Measurements from ENCODE around the gene CDK12. TPM values are rescaled to one million over a fixed set of nuclear protein-coding genes. Genes with fewer than 3 reads are reported as not detected.
"Not testable (repeated sequence)": the region's sequence is repeated elsewhere in the genome, so short reads cannot be mapped to it uniquely, and the experiment has no call there.

Gene CDK12
- total and polyA plus RNA-seq, 12 donors: 7.2 to 206 (median 44.2) TPM

DNA sequence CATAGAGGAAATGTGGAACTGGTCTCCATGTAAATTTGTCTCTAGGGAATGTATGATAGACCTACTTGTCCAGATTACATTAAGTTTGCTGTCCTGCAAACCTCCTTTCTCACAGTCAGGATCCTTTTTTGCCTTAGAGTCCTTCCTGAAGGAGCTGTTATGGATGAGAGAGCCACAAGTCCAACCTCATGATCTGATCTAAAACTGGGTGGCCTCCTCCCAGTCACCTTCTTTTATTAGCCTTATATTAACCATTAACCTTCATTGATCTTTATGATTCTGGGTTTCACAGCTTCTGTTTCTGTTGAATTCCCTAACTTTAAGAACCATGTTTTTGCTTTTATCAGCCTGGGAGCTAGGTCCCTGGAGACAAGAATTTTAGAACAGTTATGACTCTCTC, 82.4 kb downstream of the CDK12 start:
- no peaks in the 10 kb centered on the region for H3K9me3 ChIP-seq (replicated peaks in 1 of 3)
- H3K4me1 ChIP-seq (replicated peaks in 1 of 2): peaks cover 6 to 8% of the 10 kb centered on the region in 2 donors
- DNase-seq: no peak
- no peaks in the 10 kb centered on the region for H3K27me3 ChIP-seq
- peaks cover 0 to 11% of the 10 kb centered on the region in 2 donors for H3K36me3 ChIP-seq (replicated peaks in 1 of 2)
- no peak overlapping the region for H3K4me3 ChIP-seq
- intact Hi-C loops (cut with DNase I): loop anchor here in 1 of 2 donors (10.0 kb wide), 1 partner anchor 211 kb away; no protein-coding TSS in a partner anchor
- no peak overlapping the region for H3K27ac ChIP-seq
- TF ChIP-seq CTCF (IDR thresholded peaks at IDR 0.05) (no peak), POLR2A (IDR thresholded peaks at IDR 0.05) (no peak)

GRCh38 chr17:39544361-39544760, 83.1 kb downstream of the CDK12 start:
- not testable (repeated sequence) for H3K4me3 ChIP-seq; H3K9me3 ChIP-seq (replicated peaks in 1 of 3); H3K4me1 ChIP-seq (replicated peaks in 1 of 2); H3K27me3 ChIP-seq; H3K27ac ChIP-seq
- peaks cover 0 to 18% of the 10 kb centered on the region in 2 donors for H3K36me3 ChIP-seq (replicated peaks in 1 of 2)
- WGBS, 4 donors: 88 to 97% (median 95%) methylated on average over 12 of the region's 12 CpGs
- peak in 1 of 7 donors; percentile 24 for DNase-seq
- intact Hi-C loops (cut with DNase I): loop anchor here in 1 of 2 donors (10.0 kb wide), 1 partner anchor 210 kb away; no protein-coding TSS in a partner anchor

- DNase-seq: peak in 6 of 7 donors; percentile 53 to 89 (median 73)
- intact Hi-C loops (cut with DNase I): loop anchor here (2.0 to 10.0 kb wide), 3 partner anchors 75 to 207 kb away; no protein-coding TSS in a partner anchor
- Histone ChIP-seq H3K36me3 (replicated peaks in 1 of 2) (peaks cover 0 to 22% of the 10 kb centered on the region in 2 donors), H3K9me3 (replicated peaks in 1 of 3) (no peaks in the 10 kb centered on the region), H3K4me1 (replicated peaks in 1 of 2) (no peaks in the 10 kb centered on the region), H3K27ac (no peak overlapping the region), H3K4me3 (no peak overlapping the region), H3K27me3 (no peaks in the 10 kb centered on the region)
- 28 to 48% (median 28%) methylated on average over 3 to 5 of the region's 5 CpGs for WGBS, 4 donors
- TF ChIP-seq POLR2A (IDR thresholded peaks at IDR 0.05) (no peak), CTCF (IDR thresholded peaks at IDR 0.05) (peak; percentile 87 to 96 (median 90))
Measured at GRCh38 chr17:39547713-39548478, 86.6 kb downstream of the CDK12 start.

GRCh38 chr17:39548494-39549225, 87.4 kb downstream of the CDK12 start:
- Histone ChIP-seq H3K9me3 (replicated peaks in 1 of 3) (no peaks in the 10 kb centered on the region), H3K4me1 (replicated peaks in 1 of 2) (peaks cover 0 to under 1% of the 10 kb centered on the region in 2 donors), H3K27me3 (no peaks in the 10 kb centered on the region), H3K27ac (no peak overlapping the region), H3K4me3 (no peak overlapping the region), H3K36me3 (replicated peaks in 1 of 2) (peaks cover 0 to 23% of the 10 kb centered on the region in 2 donors)
- DNase-seq: peak in 1 of 7 donors; percentile 48
- WGBS, 4 donors: 72 to 79% (median 75%) methylated on average over 7 of the region's 7 CpGs
- no peak for TF ChIP-seq POLR2A (IDR thresholded peaks at IDR 0.05)
- TF ChIP-seq CTCF (IDR thresholded peaks at IDR 0.05): no peak
- intact Hi-C loops (cut with DNase I): loop anchor here (2.0 to 10.0 kb wide), 3 partner anchors 74 to 206 kb away; no protein-coding TSS in a partner anchor

Measured in adrenal gland (tissue), 12 donors.